ENCODE data around the gene GFM1. TPM values are rescaled to one million over a fixed set of nuclear protein-coding genes. Genes with fewer than 3 reads are reported as not detected.

Gene GFM1
- total and polyA plus RNA-seq, 7 donors, result 49.3 to 83.3 (median 64.0) TPM

GRCh38 chr3:158672215-158673176 is 28.2 kb downstream of the GFM1 start, which contains the start of gene LXN:
LXN (minus strand) TSS chr3:158672648; CDS start chr3:158672478, 170 bp downstream.
- peaks cover 0 to 71% of the 10 kb centered on the region in 2 donors for H3K36me3 ChIP-seq (ENCODE audit: insufficient read depth in 1 of 2, low read depth in 1 of 2)
- H3K4me1 ChIP-seq, result no peaks in the 10 kb centered on the region
- intact Hi-C loops (cut with DNase I), result loop anchor here in 1 of 2 donors (5.0 kb wide), 1 partner anchor 120 kb away; no protein-coding TSS in a partner anchor
- H3K9me3 ChIP-seq, result no peaks in the 10 kb centered on the region
- ATAC-seq (peak; percentile 67 to 81 (median 72)), DNase-seq (peak; percentile 75 to 81)
- TF ChIP-seq, protein P1, sequence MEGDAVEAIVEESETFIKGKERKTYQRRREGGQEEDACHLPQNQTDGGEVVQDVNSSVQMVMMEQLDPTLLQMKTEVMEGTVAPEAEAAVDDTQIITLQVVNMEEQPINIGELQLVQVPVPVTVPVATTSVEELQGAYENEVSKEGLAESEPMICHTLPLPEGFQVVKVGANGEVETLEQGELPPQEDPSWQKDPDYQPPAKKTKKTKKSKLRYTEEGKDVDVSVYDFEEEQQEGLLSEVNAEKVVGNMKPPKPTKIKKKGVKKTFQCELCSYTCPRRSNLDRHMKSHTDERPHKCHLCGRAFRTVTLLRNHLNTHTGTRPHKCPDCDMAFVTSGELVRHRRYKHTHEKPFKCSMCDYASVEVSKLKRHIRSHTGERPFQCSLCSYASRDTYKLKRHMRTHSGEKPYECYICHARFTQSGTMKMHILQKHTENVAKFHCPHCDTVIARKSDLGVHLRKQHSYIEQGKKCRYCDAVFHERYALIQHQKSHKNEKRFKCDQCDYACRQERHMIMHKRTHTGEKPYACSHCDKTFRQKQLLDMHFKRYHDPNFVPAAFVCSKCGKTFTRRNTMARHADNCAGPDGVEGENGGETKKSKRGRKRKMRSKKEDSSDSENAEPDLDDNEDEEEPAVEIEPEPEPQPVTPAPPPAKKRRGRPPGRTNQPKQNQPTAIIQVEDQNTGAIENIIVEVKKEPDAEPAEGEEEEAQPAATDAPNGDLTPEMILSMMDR (IDR thresholded peaks at IDR 0.05), result peak; percentile 36
- 40 to 52% (median 44%) methylated on average over 30 of the region's 30 CpGs for WGBS, 3 donors
- H3K4me3 ChIP-seq, result peak within 1 kb of the TSS; percentile 65
- H3K27me3 ChIP-seq (ENCODE audit: insufficient read depth in 3 of 3, low read length in 2 of 3), result no peaks in the 10 kb centered on the region
- H3K27ac ChIP-seq, result peak within 1 kb of the TSS; percentile 61

- no peak for ATAC-seq
- H3K9me3 ChIP-seq, result no peaks in the 10 kb centered on the region
- TF ChIP-seq, protein P1 (IDR thresholded peaks at IDR 0.05), result no peak
- intact Hi-C loops (cut with DNase I), result no loop called here
- no peak for DNase-seq
- 95 to 99% (median 97%) methylated on average over 2 of the region's 2 CpGs for WGBS, 3 donors
- no peaks in the 10 kb centered on the region for H3K27me3 ChIP-seq (ENCODE audit: insufficient read depth in 3 of 3, low read length in 2 of 3)
- no peak overlapping the region for H3K27ac ChIP-seq
- peaks cover 0 to 70% of the 10 kb centered on the region in 2 donors for H3K36me3 ChIP-seq (ENCODE audit: insufficient read depth in 1 of 2, low read depth in 1 of 2)
- H3K4me3 ChIP-seq, result no peak overlapping the region
- H3K4me1 ChIP-seq, result no peaks in the 10 kb centered on the region
These were observed 34.4 kb downstream of the GFM1 start for GRCh38 chr3:158678687-158679086.

GRCh38 chr3:158679547-158680000 is 35.2 kb downstream of the GFM1 start:
- peaks cover 0 to 74% of the 10 kb centered on the region in 2 donors for H3K36me3 ChIP-seq (ENCODE audit: insufficient read depth in 1 of 2, low read depth in 1 of 2)
- H3K4me1 ChIP-seq, result no peaks in the 10 kb centered on the region
- intact Hi-C loops (cut with DNase I), result no loop called here
- TF ChIP-seq, protein P1 (IDR thresholded peaks at IDR 0.05), result no peak
- no peak overlapping the region for H3K4me3 ChIP-seq
- no peaks in the 10 kb centered on the region for H3K9me3 ChIP-seq
- WGBS, 3 donors, result 38 to 63% (median 39%) methylated on average over 1 of the region's 1 CpG
- H3K27me3 ChIP-seq (ENCODE audit: insufficient read depth in 3 of 3, low read length in 2 of 3), result no peaks in the 10 kb centered on the region
- ATAC-seq (no peak), DNase-seq (no peak)
- H3K27ac ChIP-seq, result no peak overlapping the region

GRCh38 chr3:158680861-158681260 is 36.5 kb downstream of the GFM1 start:
- WGBS, 3 donors, result 74 to 92% (median 85%) methylated on average over 2 of the region's 2 CpGs
- intact Hi-C loops (cut with DNase I), result no loop called here
- Histone ChIP-seq H3K4me3 (no peak overlapping the region), H3K36me3 (ENCODE audit: insufficient read depth in 1 of 2, low read depth in 1 of 2) (peaks cover 0 to 81% of the 10 kb centered on the region in 2 donors), H3K9me3 (no peaks in the 10 kb centered on the region), H3K27ac (no peak overlapping the region), H3K4me1 (no peaks in the 10 kb centered on the region), H3K27me3 (ENCODE audit: insufficient read depth in 3 of 3, low read length in 2 of 3) (no peaks in the 10 kb centered on the region)
- TF ChIP-seq, protein P1 (IDR thresholded peaks at IDR 0.05), result no peak
- no peak for ATAC-seq
- DNase-seq, result no peak

Data from psoas muscle (tissue), 8 donors.